ENCODE data around the gene AGRN.
"Not testable (repeated sequence)": the region's sequence is repeated elsewhere in the genome, so short reads cannot be mapped to it uniquely, and the experiment has no call there.

Gene AGRN

GRCh38 chr1:1069056-1069710 is 49.3 kb downstream of the AGRN start:
- peak; percentile 69 for DNase-seq

GRCh38 chr1:1069711-1070676 is 50.1 kb downstream of the AGRN start:
- DNase-seq = no peak

DNA sequence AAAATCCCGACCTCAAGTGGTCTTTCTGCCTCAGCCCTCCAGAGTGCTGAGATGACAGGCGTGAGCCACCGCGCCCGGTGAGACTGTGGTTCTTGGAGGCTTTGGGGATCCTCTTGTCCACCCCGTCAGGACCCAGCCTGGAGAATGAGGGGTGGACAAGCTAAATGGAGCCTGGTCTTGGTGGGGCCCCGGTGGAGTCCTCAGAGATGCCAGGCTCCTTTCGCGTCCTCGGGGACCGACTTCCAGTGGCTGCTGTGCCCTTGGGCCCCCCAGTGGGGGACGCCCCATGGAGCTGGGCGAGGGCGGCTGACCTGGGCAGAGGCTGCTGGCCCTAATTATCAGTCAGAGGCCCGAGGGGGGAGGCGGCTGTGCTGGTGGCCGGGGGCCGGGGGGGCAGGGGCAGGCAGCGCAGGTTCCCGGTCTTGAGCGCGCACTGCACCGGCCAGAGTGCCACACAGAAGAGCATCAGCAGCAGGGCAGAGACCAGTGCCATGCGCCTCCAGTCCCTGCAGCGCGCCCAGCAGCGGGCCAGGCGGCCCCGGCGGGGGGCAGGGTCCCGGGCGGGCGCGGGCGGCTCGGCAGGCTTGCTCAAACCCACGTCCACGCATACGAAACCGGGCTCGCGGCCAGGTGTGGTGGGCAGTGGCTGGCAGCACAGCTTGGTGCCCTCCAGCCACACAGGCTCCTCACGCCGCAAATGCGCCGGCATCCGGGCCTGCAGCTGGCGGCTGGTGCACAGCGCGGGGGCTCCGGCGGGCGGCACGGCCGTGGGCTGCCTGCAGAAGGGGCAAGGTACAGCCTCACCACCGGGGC is 51.8 kb downstream of the AGRN start:
- no peak for DNase-seq

- DNase-seq = no peak
Measured at GRCh38 chr1:1072299-1072848, 52.5 kb downstream of the AGRN start.

DNA sequence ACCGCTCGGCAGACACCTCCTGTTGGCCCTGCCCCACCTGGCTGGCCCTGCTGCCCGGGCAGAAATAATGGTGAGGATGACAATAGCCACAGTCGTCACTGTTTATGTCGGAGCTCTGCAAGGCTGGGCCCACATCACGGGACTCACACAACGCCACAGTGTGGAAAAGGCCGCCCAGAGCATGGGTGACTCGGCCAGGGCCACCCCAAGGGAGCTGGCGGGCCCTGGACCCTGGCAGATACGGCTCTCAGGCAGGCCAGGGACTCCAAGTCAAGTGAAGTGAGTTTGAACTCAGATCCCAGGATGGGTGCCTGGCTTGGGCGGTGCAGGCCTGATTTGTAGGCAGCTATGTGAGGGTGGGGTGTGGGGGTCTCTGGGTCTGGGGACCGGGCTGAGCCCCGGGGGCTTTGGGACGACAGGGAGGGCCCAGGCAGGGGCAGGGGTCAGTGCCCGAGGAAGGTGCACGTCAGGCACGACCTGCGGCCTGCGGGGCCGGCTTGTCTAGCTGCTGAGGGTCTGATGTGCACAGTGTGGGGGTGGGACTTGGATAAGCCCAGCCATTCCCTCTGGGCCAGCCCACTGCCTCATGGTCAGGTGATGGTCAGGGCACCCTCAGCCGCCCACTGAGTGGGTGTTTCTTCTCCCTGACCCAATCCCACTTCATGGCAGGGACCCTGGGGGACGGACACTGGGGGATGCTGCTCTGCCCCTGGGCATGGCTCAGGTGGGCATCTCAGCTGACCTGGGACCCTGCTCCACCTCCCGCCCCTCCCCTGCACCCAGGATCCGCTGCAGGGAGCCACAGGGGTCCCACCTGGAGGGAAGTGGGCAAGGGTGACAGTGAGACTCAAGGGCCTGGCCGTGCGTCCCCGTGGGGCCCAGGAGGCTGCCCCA is 53.2 kb downstream of the AGRN start:
- no peak for DNase-seq

DNA sequence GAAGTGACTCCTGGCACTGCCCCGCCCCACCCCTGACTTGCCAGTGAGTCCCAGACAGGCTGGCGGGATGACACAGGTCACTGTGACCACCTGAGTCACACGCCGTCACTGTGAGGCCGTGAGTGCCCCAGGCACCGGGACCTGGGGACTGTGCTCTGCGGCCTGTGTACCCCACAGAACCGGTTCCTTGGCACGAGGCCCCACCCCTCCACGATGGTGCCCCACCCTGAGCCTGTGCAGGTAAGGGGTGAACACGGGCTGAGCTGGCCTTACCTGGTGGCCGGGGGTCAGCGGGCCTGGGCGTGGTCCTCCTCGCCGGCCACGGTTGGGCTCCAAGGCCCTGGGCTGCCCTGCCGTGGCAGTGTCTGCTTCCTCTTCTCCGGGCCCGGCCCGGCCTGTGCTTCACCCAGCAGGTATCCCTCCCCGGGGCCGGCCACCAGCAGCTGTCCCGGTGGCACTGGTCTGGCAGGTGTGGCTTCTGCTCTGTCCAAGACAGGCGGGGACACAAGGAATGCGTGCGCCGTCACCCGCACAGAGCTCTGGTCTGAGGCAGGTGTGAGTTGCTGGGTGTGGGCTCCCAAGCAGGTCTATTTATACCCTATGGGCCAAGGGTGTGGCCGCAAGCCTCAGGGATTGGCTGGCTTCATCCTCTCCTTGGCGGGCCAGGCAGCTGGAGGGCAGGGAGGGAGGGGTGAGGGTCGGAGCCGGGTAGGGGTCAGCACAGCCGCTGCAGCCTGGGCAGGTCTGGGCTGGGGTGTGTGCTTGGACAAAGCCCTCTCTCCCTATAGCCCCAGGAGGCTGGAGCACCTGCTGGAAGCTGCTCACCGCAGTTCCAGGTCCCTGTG is 54.0 kb downstream of the AGRN start, which contains the start of gene RNF223:
RNF223 (minus strand) TSS at position 564 of the 845 bp plus-strand sequence. CDS start 1,740 bp downstream, outside the sequence.
- DNase-seq = no peak

GRCh38 chr1:1074631-1075147 is 54.8 kb downstream of the AGRN start:
- DNase-seq = no peak

DNA sequence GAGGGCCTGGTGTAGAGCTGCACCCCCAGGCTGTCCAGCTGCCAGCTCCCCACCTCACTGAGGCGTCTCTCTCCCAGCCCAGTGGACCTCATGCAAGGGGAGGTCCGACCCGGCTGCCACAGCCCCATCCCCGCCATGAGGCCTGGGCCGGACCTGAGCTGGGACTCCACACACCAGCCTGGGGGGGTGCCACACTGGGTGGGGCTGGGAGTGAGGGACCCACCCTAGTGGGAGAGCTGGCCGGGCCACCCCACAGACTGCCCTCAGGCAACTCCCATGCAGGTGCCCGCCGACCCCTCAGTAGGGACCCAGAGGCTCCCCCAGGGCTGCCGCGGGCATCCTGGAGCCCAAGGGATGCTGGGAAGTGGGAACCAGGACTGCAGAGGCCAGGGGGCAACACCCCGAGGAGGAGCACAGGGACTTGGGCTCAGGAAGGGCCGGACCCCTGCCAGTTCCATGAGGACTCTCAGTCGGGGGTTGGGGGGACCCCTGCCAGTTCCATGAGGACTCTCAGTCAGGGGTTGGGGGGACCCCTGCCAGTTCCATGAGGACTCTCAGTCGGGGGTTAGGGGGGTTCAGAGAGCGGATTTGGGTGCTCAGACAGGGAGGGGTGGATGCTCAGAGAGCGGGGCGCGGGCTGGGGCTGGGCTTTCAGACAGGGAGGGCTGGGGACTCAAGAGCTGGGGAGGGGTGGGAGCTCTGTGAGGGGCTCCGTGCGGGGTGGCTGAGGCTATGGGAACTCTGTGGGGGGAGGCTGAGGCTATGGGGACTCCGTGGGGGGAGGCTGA is 55.4 kb downstream of the AGRN start:
- DNase-seq = no peak

- DNase-seq = not testable (repeated sequence)
Measured at GRCh38 chr1:1077396-1077795, 57.5 kb downstream of the AGRN start.

DNA sequence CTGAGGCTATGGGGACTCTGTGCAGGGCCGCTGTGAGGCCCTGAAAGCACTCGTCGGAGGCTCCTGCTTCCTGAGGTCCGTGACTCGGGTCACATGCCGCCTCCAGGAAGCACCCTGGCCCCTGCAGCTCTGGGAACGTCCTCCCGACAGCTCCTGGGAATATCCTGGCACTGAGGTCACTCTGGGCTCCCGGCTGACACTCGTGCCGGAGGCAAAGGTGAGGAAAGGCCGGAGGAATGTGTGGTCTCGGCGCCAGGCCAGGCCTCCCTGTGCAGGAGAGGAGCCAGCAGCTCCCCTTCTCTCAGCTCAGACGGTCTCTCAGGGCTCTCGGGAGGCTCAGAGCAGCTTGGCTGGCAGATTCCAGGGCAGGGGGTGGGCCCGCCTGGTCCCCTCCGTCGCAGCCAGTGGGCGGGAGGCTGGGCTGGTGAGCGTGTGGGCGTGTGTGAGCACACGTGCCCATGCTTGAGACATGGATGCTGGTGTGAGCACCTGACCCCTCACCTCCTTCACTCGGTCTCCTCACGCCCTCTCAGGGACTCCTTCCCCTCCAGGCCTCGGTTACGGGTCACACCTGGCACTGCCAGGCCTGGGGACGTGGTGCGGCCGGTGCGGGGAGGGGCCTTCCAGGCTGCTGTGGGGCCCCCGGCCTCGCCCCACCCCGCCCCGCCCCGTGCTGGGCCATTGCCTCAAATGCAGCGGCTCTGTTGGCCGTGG is 59.6 kb downstream of the AGRN start:
- peak; percentile 34 for DNase-seq

- DNase-seq = peak; percentile 62
Measured at GRCh38 chr1:1080122-1080757, 60.3 kb downstream of the AGRN start.

DNA sequence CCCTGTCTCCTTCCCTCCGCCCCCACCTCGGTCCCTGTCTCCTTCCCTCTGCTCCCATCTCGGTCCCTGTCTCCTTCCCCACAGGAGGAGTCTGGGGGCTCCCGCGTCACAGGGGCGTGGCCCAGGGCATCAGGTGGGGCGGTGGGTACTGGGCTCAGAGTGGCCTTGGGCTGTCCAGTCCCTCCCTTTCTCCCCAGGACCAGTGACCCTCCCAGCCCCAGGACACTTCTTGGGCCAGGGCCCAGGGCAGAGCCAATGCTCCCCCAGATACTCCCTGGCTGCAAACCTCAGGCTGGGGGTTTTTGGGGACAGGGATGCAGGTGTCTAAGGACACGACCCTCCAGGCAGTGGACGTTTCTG is 61.0 kb downstream of the AGRN start:
- no peak for DNase-seq

DNA sequence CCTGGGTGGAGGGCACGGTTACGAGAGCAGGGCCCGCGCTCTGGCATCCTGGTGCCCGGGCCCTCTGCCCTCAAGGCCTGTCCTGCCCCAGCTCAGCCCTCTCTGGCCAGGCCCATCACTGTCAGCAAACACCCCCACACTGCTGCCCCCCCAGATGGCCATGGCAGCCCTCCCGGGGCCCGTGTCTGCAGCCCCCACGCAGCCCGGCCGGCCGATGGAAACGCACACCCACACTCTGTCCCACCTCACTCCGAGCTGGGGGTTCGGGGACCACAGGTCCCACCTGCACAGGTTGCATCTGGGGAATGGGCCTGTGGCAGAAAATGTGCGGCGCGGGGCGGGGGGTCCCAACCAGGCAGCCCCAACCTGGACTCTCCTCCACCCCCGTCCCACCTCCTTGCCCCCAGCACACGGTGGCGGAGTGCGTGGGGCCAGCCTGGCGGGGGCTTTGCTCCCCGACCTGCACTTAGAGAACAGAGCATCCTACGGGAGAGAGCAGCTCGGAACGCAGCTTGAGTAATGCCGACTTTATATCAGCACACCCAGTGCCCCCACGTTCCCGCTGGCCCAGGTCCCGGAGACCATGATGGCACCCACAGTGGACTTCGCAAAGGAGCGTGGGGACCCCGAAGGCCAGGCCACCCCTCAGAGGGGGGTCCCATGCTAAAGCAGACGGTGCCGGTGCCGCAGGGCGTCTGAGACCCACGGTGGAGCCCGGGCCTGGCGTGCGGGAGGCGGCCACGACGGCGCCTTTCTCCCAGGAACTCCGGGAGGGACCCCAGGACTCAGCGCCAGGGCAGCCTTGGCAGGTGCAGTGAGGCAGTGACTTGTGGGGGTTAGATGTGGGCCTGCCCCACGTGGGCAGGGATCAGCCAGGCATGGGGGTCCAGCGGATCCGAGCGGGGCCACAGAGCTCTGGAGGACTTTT is 61.7 kb downstream of the AGRN start:
- DNase-seq = no peak

DNA sequence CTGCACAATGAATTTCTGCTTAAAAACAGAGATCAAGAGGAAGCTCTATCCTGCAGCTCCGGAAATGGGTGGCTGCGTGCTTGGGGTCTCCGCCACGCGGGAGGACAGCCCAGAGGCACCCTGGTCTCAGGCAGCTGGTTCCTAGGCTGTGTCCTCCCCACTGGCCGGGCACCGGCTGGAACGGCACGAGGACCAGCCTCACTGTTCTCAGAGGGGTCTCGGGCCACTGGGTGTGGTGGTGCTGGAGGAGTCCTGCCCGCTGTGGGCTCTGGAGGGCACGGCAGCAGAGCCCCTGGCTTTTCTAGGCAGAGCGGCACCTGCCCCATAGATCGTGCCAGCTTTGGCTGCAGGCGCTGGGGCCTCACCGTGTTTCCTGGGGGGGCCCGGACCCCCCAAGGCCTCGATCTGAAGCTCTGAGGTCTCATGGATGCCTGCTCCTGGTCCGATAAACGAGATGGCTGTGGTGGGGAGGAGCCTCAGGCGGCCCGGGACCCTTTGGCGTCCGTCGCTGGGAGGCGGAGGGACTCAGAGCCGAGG is 62.4 kb downstream of the AGRN start:
- DNase-seq = no peak

GRCh38 chr1:1082776-1083415 is 63.0 kb downstream of the AGRN start:
- no peak for DNase-seq
